Fibroblast of lung (primary cell): Measurements from ENCODE around the gene C16orf74. TPM values are rescaled to one million over a fixed set of nuclear protein-coding genes. Genes with fewer than 3 reads are reported as not detected.

Experiments
- DNase-seq, 2 donors: peaks; one replicate each; pipeline versions ENCODE4 v3.0.0 to v3.0.0-alpha.2; 2010; ENCODE audit warnings: low read depth in 2 of 2
- H2AFZ ChIP-seq: 2 replicates; pipeline ENCODE4 v1.5.1; 2012; ENCODE audit warnings: low read length, control low read depth, inconsistent platforms
- H3K27ac ChIP-seq: 2 replicates; pipeline ENCODE4 v1.5.1; 2011; ENCODE audit warnings: low read length, control low read depth; ENCODE audit not compliant: insufficient read depth
- H3K27me3 ChIP-seq: 2 replicates; pipeline ENCODE4 v1.5.1; 2011; ENCODE audit warnings: mild to moderate bottlenecking, low read length; ENCODE audit not compliant: control insufficient read depth, insufficient read depth
- H3K36me3 ChIP-seq: 2 replicates; pipeline ENCODE4 v1.5.1; 2011; ENCODE audit warnings: low read length; ENCODE audit not compliant: control insufficient read depth, insufficient read depth
- H3K4me1 ChIP-seq: 2 replicates; pipeline ENCODE4 v1.5.1; 2011; ENCODE audit warnings: low read length; ENCODE audit not compliant: control insufficient read depth, insufficient read depth; ENCODE audit errors: extremely low read depth
- H3K4me2 ChIP-seq: 2 replicates; pipeline ENCODE4 v1.5.1; 2011; ENCODE audit warnings: low read length, control low read depth; ENCODE audit not compliant: insufficient read depth; ENCODE audit errors: extremely low read depth
- H3K4me3 ChIP-seq, 4 experiments: fragments of 200-600 bp in 1 of 4; sonication (generic) in 1 of 4; replicated peaks in 1 of 4; 2 replicates each; pipeline ENCODE4 v1.5.1; 2011 to 2016; ENCODE audit warnings: low read length in 4 of 4, low read depth in 3 of 4, mild to moderate bottlenecking in 3 of 4, control low read depth in 2 of 4, inconsistent platforms in 1 of 4, mixed read lengths in 1 of 4; ENCODE audit not compliant: insufficient read depth in 1 of 4; ENCODE audit errors: control extremely low read depth in 1 of 4
- H3K79me2 ChIP-seq: 2 replicates; pipeline ENCODE4 v1.5.1; 2012; ENCODE audit warnings: mild to moderate bottlenecking, low read length, inconsistent platforms; ENCODE audit not compliant: control insufficient read depth, insufficient read depth
- H3K9ac ChIP-seq: 2 replicates; pipeline ENCODE4 v1.5.1; 2011; ENCODE audit warnings: mild to moderate bottlenecking, low read length, control low read depth; ENCODE audit not compliant: insufficient read depth
- H3K9me3 ChIP-seq: 2 replicates; pipeline ENCODE4 v1.5.1; 2012; ENCODE audit warnings: low read depth, low read length; ENCODE audit not compliant: control insufficient read depth, insufficient read depth
- H4K20me1 ChIP-seq: 2 replicates; pipeline ENCODE4 v1.5.1; 2011; ENCODE audit warnings: low read length; ENCODE audit not compliant: control insufficient read depth, insufficient read depth; ENCODE audit errors: extremely low read depth
- CTCF ChIP-seq, 2 donors: IDR thresholded peaks in 1 of 2; conservative IDR thresholded peaks in 1 of 2; 1 replicate in 1 of 2; 2 replicates in 1 of 2; pipeline ENCODE4 v1.5.1; 2011 to 2012; ENCODE audit warnings: low read length in 2 of 2, control low read depth in 1 of 2, inconsistent platforms in 1 of 2, low read depth in 1 of 2, mild to moderate bottlenecking in 1 of 2
- EZH2 ChIP-seq: IDR thresholded peaks from 2 replicates; pipeline ENCODE4 v1.5.1; 2012; ENCODE audit warnings: low read length, control low read depth, mild to moderate bottlenecking; ENCODE audit errors: missing control alignments
- polyA plus RNA-seq, 2 donors: library from polyadenylated mRNA; depleted of rRNA in 1 of 2; stranded (reverse) in 1 of 2; unstranded in 1 of 2; fragments of >200 nt; gene quantifications; 2 replicates each; pipeline ENCODE4 v1.2.1, GENCODE V29; 2011 to 2012; ENCODE audit warnings: missing spikeins in 1 of 2
- total RNA-seq: library from RNA; depleted of rRNA; stranded (reverse); fragments of >200 nt; gene quantifications from 2 replicates; pipeline ENCODE4 v1.2.1, GENCODE V29; 2014

Gene C16orf74
- total and polyA plus RNA-seq, 2 donors (not counting 1 experiment from before 2014, with no cell fraction given): 4.6 to 6.4 TPM

GRCh38 chr16:85784813-85785212 is 33.9 kb upstream of the C16orf74 start:
- Histone ChIP-seq H3K36me3 (peaks cover 25% of the 10 kb centered on the region), H3K27ac (no peak overlapping the region), H3K4me3 (no peak overlapping the region), H4K20me1 (no peaks in the 10 kb centered on the region), H3K4me2 (no peak overlapping the region), H3K4me1 (peaks cover 10% of the 10 kb centered on the region), H2AFZ (no peak overlapping the region), H3K79me2 (peaks cover 28% of the 10 kb centered on the region), H3K9ac (no peak overlapping the region), H3K9me3 (no peaks in the 10 kb centered on the region), H3K27me3 (no peaks in the 10 kb centered on the region)
- DNase-seq: no peak
- TF ChIP-seq CTCF (conservative IDR thresholded peaks at IDR 0.05 in 1 of 2, IDR thresholded peaks at IDR 0.05 in 1 of 2; ENCODE audit: low read depth in 1 of 2, low read length in 2 of 2): no peak
- no peak for TF ChIP-seq EZH2

DNA sequence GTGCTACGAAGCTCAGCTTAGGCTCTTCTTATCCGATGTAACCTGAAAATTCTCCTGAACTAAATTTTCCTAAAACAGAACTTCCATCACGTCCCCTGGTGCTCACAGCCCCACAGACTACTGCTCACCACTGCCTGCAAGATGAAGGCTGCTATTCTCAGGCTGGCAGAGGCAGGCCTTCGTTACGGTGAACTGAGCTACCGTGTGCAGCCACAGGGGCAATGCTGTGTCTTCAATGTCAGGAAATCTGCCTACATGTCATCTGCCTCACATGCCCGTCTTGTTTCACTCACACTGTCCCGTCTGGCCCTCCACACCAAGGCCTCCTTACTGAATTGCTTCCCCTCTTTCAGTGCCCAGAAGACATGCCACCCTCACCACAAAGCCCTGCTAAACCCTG is 32.5 kb upstream of the C16orf74 start:
- H3K9ac ChIP-seq: no peak overlapping the region
- no peak overlapping the region for H3K4me3 ChIP-seq
- no peak overlapping the region for H3K27ac ChIP-seq
- no peak overlapping the region for H3K4me2 ChIP-seq
- no peaks in the 10 kb centered on the region for H3K9me3 ChIP-seq
- H3K36me3 ChIP-seq: peaks cover 26% of the 10 kb centered on the region
- no peak for TF ChIP-seq CTCF (conservative IDR thresholded peaks at IDR 0.05 in 1 of 2, IDR thresholded peaks at IDR 0.05 in 1 of 2; ENCODE audit: low read depth in 1 of 2, low read length in 2 of 2)
- no peak overlapping the region for H2AFZ ChIP-seq
- H3K4me1 ChIP-seq: peaks cover 10% of the 10 kb centered on the region
- DNase-seq: no peak
- peaks cover 22% of the 10 kb centered on the region for H3K79me2 ChIP-seq
- no peaks in the 10 kb centered on the region for H3K27me3 ChIP-seq
- H4K20me1 ChIP-seq: no peaks in the 10 kb centered on the region

DNA sequence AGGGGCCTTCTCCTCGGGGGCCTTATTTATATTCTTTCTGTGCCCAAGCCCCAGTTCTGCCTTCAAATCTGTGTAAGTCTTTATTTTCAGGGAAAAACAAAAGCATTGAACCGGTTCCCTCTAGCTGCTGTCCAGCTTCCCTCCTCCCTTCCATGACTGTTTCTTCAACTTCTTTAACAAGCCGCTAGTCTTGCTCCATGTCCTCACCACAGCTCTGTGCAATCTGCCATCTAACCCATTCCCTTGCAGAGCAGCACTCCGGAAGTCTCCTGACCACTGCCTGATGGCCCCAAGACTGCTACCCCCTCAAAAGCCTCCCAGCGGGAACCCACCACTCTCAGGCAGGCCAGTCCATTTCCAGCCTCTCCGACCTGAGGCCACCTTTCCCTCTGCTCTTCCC is 31.6 kb upstream of the C16orf74 start:
- TF ChIP-seq EZH2 (no peak), CTCF (conservative IDR thresholded peaks at IDR 0.05 in 1 of 2, IDR thresholded peaks at IDR 0.05 in 1 of 2; ENCODE audit: low read depth in 1 of 2, low read length in 2 of 2) (peak in 1 of 2 donors; percentile 14)
- no peak overlapping the region for H2AFZ ChIP-seq
- H4K20me1 ChIP-seq: no peaks in the 10 kb centered on the region
- no peak overlapping the region for H3K9ac ChIP-seq
- peaks cover 26% of the 10 kb centered on the region for H3K36me3 ChIP-seq
- peaks cover 10% of the 10 kb centered on the region for H3K4me1 ChIP-seq
- H3K79me2 ChIP-seq: peaks cover 17% of the 10 kb centered on the region
- no peaks in the 10 kb centered on the region for H3K9me3 ChIP-seq
- H3K27me3 ChIP-seq: no peaks in the 10 kb centered on the region
- DNase-seq: peak; percentile 40 to 51
- H3K27ac ChIP-seq: peak overlapping the region; percentile 58
- H3K4me3 ChIP-seq: no peak overlapping the region
- no peak overlapping the region for H3K4me2 ChIP-seq
